ENCODE data around the gene ASB1.

- TF ChIP-seq, protein P1, sequence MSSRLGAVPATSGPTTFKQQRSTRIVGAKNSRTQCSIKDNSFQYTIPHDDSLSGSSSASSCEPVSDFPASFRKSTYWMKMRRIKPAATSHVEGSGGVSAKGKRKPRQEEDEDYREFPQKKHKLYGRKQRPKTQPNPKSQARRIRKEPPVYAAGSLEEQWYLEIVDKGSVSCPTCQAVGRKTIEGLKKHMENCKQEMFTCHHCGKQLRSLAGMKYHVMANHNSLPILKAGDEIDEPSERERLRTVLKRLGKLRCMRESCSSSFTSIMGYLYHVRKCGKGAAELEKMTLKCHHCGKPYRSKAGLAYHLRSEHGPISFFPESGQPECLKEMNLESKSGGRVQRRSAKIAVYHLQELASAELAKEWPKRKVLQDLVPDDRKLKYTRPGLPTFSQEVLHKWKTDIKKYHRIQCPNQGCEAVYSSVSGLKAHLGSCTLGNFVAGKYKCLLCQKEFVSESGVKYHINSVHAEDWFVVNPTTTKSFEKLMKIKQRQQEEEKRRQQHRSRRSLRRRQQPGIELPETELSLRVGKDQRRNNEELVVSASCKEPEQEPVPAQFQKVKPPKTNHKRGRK (CRISPR knock-in tag; IDR thresholded peaks at IDR 0.05): no peak; the same call in 1 of the 2 replicates
- no peak for TF ChIP-seq EP300 (IDR thresholded peaks at IDR 0.05; ENCODE audit: low read depth in 2 of 2, low read length in 2 of 2)
- TF ChIP-seq EP300 (CRISPR knock-in tag; IDR thresholded peaks at IDR 0.05; ENCODE audit: borderline replicate concordance): no peak
- no peak for TF ChIP-seq ZNF550 (CRISPR knock-in tag; IDR thresholded peaks at IDR 0.05; ENCODE audit: borderline replicate concordance)
- no peak for TF ChIP-seq FOXK2 (IDR thresholded peaks at IDR 0.05)
- TF ChIP-seq KLF12 (CRISPR knock-in tag; IDR thresholded peaks at IDR 0.05; ENCODE audit: borderline replicate concordance): no peak
These were observed 654 bp upstream of the ASB1 start for GRCh38 chr2:238425979-238426567.

Data from HepG2 (cell line).